HepG2 (cell line): ENCODE data around the gene NPBWR2. TPM values are rescaled to one million over a fixed set of nuclear protein-coding genes. Genes with fewer than 3 reads are reported as not detected.
A peak's percentile ranks its signal among the peaks of the same experiment; 100 is the strongest.

ENCODE experiments used
- AHR ChIP-seq: IDR thresholded peaks from 2 replicates; pipeline ENCODE4 v1.6.1; 2018; ENCODE audit warnings: missing genetic modification reagents, missing compliant biosample characterization
- GRHL1 ChIP-seq: sonication (generic); formaldehyde crosslinking; conservative IDR thresholded peaks from 2 replicates; pipeline ENCODE4 v1.8.0; 2022; ENCODE audit warnings: missing genetic modification reagents
- HDAC1 ChIP-seq: sonication (generic); formaldehyde crosslinking; IDR thresholded peaks from 2 replicates; pipeline ENCODE4 v1.5.1; 2020; ENCODE audit warnings: mild to moderate bottlenecking, missing genetic modification reagents
- HOXA7 ChIP-seq: sonication (generic); formaldehyde crosslinking; IDR thresholded peaks from 2 replicates; pipeline ENCODE4 v1.8.1; 2022; ENCODE audit warnings: mild to moderate bottlenecking, missing genetic modification reagents, moderate library complexity
- KLF13 ChIP-seq: sonication (generic); formaldehyde crosslinking; IDR thresholded peaks from 2 replicates; pipeline ENCODE4 v1.4.0; 2020; ENCODE audit warnings: mild to moderate bottlenecking, missing genetic modification reagents
- NFE2 ChIP-seq: sonication (generic); formaldehyde crosslinking; IDR thresholded peaks from 2 replicates; pipeline ENCODE4 v1.4.0; 2020; ENCODE audit warnings: missing genetic modification reagents
- PATZ1 ChIP-seq: sonication (generic); formaldehyde crosslinking; IDR thresholded peaks from 2 replicates; pipeline ENCODE4 v1.4.0; 2020; ENCODE audit warnings: missing genetic modification reagents
- SNAPC4 ChIP-seq: sonication (generic); formaldehyde crosslinking; IDR thresholded peaks from 2 replicates; pipeline ENCODE4 v1.4.0; 2020; ENCODE audit warnings: mild to moderate bottlenecking, missing genetic modification reagents
- SRY ChIP-seq: sonication (generic); formaldehyde crosslinking; IDR thresholded peaks from 2 replicates; pipeline ENCODE4 v1.8.0; 2022; ENCODE audit warnings: mild to moderate bottlenecking, missing genetic modification reagents
- SSRP1 ChIP-seq: IDR thresholded peaks from 2 replicates; pipeline ENCODE4 v1.6.1; 2016; ENCODE audit warnings: control low read depth
- TBL1XR1 ChIP-seq: fragments of 150-350 bp; IDR thresholded peaks from 2 replicates; pipeline ENCODE4 v1.6.1; 2014; ENCODE audit warnings: borderline replicate concordance, low read length; ENCODE audit not compliant: partially characterized antibody
- ZBTB7B ChIP-seq: sonication (generic); formaldehyde crosslinking; IDR thresholded peaks from 2 replicates; pipeline ENCODE4 v1.4.0; 2020; ENCODE audit warnings: missing genetic modification reagents
- ZNF605 ChIP-seq: sonication (generic); formaldehyde crosslinking; IDR thresholded peaks from 2 replicates; pipeline ENCODE4 v1.8.0; 2022; ENCODE audit warnings: mild to moderate bottlenecking, missing genetic modification reagents
- ZNF776 ChIP-seq: sonication (generic); formaldehyde crosslinking; IDR thresholded peaks from 2 replicates; pipeline ENCODE4 v1.4.0; 2020; ENCODE audit warnings: mild to moderate bottlenecking, missing genetic modification reagents
- ZNF784 ChIP-seq: sonication (generic); formaldehyde crosslinking; IDR thresholded peaks from 2 replicates; pipeline ENCODE4 v1.5.1; 2020; ENCODE audit warnings: missing genetic modification reagents, mild to moderate bottlenecking, borderline replicate concordance
- polyA plus RNA-seq, 8 experiments: library from polyadenylated mRNA; depleted of rRNA in 3 of 8; stranded (reverse) in 7 of 8; unstranded in 1 of 8; fragments of >200 nt; fragmentation: Illumina TruSeq in 4 of 8; extraction: Trizol in 4 of 8; gene quantifications; 2 replicates each; pipeline versions ENCODE4 v1.2.1 to v1.2.3, GENCODE V29; 2011 to 2016; ENCODE audit warnings: low read depth in 4 of 8, missing spikeins in 1 of 8, mixed read lengths in 1 of 8; ENCODE audit not compliant: insufficient read depth in 1 of 8
- total RNA-seq, 5 experiments: library from RNA; depleted of rRNA; stranded (reverse); fragments of >200 nt; fragmentation: Illumina TruSeq; extraction: Trizol; gene quantifications; 2 replicates each; pipeline ENCODE4 v1.2.3, GENCODE V29; 2016; ENCODE audit warnings: low read depth in 1 of 5
- TF ChIP-seq, protein P1 (sequence below): sonication (generic); formaldehyde crosslinking; IDR thresholded peaks from 2 replicates; pipeline ENCODE4 v1.4.0; 2020; ENCODE audit warnings: mild to moderate bottlenecking, missing genetic modification reagents

NPBWR2 gene
- total and polyA plus RNA-seq, 2 of the 13 experiments (the other 11 are each of a cell fraction or from before 2014, with no cell fraction given), result not detected

DNA sequence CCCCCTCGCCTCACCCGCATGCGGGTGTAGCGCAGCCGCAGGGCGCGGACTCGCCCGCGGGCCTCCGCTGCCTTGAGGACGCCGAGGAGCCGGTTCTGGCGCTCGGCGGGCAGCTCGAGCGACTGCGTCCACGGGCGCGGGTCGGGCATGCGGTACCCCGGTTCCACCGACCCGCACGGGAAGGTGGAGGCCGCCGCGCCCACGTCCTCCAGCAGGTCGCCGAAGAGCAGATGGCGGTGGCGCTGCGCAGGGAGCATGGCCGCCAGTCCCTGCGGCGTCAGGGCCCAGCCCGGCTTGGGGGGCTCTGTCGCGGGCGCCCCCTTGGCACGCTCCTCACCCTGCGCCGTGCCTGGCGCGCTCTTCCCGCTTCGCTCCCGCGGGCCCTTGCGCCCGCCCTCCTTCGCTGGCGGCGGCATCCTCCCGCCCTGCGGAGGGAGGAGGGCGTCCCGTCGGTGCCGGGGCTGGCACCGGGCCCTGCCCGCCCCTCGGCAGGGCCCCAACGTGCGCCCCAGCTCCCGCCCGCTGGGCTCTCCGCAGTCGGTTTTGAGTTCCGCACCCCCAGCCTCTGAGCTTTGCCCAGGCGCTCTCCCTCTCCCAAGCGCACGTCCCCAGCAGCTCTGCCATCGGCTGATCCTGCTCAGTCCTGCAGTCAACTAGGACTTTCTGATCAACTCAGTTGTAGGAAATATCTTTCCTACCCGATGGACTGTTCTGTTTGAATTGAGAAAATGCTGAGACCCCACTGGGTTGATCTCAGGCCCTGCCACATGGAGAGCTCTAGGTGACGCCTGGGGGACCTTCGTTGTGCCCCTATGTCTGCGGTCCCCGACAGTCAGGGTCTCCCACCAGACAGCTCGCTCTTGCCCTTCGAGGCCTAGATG, 23.3 kb downstream of the NPBWR2 start, which contains the start of gene LKAAEAR1 (continued):
- no peak for TF ChIP-seq KLF13
- no peak; the same call in 1 of the 2 replicates for TF ChIP-seq ZNF776 (CRISPR knock-in tag)
- TF ChIP-seq GRHL1 (CRISPR knock-in tag), result no peak
- no peak for TF ChIP-seq TBL1XR1
- no peak for TF ChIP-seq SSRP1
- no peak for TF ChIP-seq NFE2 (CRISPR knock-in tag)
- TF ChIP-seq HOXA7 (CRISPR knock-in tag), result no peak
- no peak; the same call in 1 of the 2 replicates for TF ChIP-seq HDAC1 (CRISPR knock-in tag)
- TF ChIP-seq PATZ1, result 0 out of 2 replicates have a peak, but pooled peaks have one; percentile 4
- no peak for TF ChIP-seq ZNF605 (CRISPR knock-in tag)
- TF ChIP-seq, protein P1, sequence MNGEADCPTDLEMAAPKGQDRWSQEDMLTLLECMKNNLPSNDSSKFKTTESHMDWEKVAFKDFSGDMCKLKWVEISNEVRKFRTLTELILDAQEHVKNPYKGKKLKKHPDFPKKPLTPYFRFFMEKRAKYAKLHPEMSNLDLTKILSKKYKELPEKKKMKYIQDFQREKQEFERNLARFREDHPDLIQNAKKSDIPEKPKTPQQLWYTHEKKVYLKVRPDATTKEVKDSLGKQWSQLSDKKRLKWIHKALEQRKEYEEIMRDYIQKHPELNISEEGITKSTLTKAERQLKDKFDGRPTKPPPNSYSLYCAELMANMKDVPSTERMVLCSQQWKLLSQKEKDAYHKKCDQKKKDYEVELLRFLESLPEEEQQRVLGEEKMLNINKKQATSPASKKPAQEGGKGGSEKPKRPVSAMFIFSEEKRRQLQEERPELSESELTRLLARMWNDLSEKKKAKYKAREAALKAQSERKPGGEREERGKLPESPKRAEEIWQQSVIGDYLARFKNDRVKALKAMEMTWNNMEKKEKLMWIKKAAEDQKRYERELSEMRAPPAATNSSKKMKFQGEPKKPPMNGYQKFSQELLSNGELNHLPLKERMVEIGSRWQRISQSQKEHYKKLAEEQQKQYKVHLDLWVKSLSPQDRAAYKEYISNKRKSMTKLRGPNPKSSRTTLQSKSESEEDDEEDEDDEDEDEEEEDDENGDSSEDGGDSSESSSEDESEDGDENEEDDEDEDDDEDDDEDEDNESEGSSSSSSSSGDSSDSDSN (CRISPR knock-in tag), result no peak; the same call in 1 of the 2 replicates
- TF ChIP-seq ZBTB7B, result peak; percentile 13; the same call in 1 of the 2 replicates
- no peak for TF ChIP-seq SNAPC4
- peak; percentile 25; the same call in 1 of the 2 replicates for TF ChIP-seq ZNF784 (CRISPR knock-in tag)
- TF ChIP-seq SRY (CRISPR knock-in tag), result peak; percentile 44; the same call in 1 of the 2 replicates
- TF ChIP-seq AHR (CRISPR knock-in tag), result no peak
